ENCODE results near the gene UNC45A. TPM values are rescaled to one million over a fixed set of nuclear protein-coding genes. Genes with fewer than 3 reads are reported as not detected.
"Not testable (repeated sequence)": the region's sequence is repeated elsewhere in the genome, so short reads cannot be mapped to it uniquely, and the experiment has no call there.

Gene UNC45A
- total RNA-seq, 1 experiment from 2014 or later, result 101 TPM

DNA sequence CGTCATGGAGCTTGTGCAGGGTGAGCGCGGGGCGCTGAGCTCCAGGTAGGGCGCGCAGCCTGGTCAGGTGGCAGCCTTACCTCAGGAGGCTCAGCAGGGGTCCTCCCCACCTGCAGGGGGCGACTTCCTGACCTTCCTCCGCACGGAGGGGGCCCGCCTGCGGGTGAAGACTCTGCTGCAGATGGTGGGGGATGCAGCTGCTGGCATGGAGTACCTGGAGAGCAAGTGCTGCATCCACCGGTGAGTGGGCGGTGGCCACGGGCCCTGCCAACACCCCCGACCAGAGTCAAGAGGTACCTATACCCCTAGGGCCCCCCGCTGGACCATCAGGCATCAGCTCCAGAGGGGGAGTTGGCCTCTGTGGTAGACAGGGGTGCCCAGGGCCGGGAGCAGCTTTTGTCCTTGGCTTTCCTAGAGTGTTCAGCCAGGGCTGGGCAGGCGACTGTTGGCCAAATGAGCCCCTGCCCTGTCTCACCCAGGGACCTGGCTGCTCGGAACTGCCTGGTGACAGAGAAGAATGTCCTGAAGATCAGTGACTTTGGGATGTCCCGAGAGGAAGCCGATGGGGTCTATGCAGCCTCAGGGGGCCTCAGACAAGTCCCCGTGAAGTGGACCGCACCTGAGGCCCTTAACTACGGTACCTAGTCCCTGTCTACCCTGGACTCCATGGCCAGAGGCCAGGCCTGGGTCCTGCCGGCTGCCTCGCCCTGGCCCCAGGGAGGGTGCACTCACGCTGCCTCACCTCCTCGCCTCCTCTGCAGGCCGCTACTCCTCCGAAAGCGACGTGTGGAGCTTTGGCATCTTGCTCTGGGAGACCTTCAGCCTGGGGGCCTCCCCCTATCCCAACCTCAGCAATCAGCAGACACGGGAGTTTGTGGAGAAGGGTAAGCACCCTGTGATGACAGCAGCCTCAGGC is 41.7 kb upstream of the UNC45A start:
- ATAC-seq, result no peak
- CTCF ChIA-PET, result interaction anchor here (1.0 to 5.5 kb wide), 4 partner anchors 9 to 251 kb away, joined by 3 to 63 read pairs (median 5); partner anchors contain the start of genes HDDC3 and UNC45A
- DNase-seq (ENCODE audit: low spot score), result no peak

DNA sequence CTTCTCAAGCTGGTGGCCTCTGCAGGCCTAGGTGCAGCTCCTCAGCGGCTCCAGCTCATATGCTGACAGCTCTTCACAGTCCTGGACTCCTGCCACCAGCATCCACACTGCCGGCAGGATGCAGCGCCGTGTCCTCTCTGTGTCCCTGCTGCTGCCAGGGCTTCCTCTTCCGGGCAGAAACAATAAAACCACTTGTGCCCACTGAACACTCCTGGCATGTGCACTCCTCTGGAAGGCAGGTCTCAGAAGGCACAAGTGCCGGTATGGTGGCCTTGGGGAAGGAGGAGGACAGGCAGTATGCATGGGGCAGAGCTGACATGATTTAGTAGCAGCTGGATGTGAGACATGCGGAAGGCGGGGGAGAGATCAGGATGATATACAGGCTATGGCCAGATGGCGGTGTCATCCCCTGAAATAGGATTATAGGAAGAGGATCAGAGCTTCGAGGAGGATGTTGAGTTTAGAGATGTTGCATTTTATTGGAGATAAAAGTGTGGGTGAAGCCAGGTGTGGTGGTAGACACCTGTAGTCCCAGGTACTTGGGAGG is 39.4 kb upstream of the UNC45A start:
- Mint-ChIP-seq H3K9me3 (no peaks in the 10 kb centered on the region), H3K4me1 (no peaks in the 10 kb centered on the region), H3K4me3 (no peak overlapping the region), H3K27ac (no peak overlapping the region), H3K27me3 (ENCODE audit: low read depth) (0 out of 2 replicates have a peak, but pooled peaks cover 3% of the 10 kb centered on the region), H3K36me3 (no peaks in the 10 kb centered on the region)
- ChIA-PET CTCF (interaction anchor here (0.6 to 5.5 kb wide), 13 partner anchors 8 to 253 kb away, joined by 3 to 63 read pairs (median 4); partner anchors contain the start of genes HDDC3, MAN2A2, RCCD1 and UNC45A), POLR2A (interaction anchor here (1.1 kb wide), 1 partner anchor 36 kb away, joined by 3 read pairs; no protein-coding TSS in a partner anchor)
- ATAC-seq (peak; percentile 69), DNase-seq (ENCODE audit: low spot score) (no peak)
- no peak for TF ChIP-seq ATF1 (CRISPR knock-in tag; IDR thresholded peaks at IDR 0.05)
- no peak for TF ChIP-seq ATF3 (CRISPR knock-in tag; conservative IDR thresholded peaks at IDR 0.05)
- TF ChIP-seq, protein P1, sequence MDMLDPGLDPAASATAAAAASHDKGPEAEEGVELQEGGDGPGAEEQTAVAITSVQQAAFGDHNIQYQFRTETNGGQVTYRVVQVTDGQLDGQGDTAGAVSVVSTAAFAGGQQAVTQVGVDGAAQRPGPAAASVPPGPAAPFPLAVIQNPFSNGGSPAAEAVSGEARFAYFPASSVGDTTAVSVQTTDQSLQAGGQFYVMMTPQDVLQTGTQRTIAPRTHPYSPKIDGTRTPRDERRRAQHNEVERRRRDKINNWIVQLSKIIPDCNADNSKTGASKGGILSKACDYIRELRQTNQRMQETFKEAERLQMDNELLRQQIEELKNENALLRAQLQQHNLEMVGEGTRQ (CRISPR knock-in tag; IDR thresholded peaks at IDR 0.05), result no peak
- TF ChIP-seq USF1 (CRISPR knock-in tag; IDR thresholded peaks at IDR 0.05), result no peak
- TF ChIP-seq, protein P2, sequence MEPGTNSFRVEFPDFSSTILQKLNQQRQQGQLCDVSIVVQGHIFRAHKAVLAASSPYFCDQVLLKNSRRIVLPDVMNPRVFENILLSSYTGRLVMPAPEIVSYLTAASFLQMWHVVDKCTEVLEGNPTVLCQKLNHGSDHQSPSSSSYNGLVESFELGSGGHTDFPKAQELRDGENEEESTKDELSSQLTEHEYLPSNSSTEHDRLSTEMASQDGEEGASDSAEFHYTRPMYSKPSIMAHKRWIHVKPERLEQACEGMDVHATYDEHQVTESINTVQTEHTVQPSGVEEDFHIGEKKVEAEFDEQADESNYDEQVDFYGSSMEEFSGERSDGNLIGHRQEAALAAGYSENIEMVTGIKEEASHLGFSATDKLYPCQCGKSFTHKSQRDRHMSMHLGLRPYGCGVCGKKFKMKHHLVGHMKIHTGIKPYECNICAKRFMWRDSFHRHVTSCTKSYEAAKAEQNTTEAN (CRISPR knock-in tag; IDR thresholded peaks at IDR 0.05), result no peak
- TF ChIP-seq, protein P3, sequence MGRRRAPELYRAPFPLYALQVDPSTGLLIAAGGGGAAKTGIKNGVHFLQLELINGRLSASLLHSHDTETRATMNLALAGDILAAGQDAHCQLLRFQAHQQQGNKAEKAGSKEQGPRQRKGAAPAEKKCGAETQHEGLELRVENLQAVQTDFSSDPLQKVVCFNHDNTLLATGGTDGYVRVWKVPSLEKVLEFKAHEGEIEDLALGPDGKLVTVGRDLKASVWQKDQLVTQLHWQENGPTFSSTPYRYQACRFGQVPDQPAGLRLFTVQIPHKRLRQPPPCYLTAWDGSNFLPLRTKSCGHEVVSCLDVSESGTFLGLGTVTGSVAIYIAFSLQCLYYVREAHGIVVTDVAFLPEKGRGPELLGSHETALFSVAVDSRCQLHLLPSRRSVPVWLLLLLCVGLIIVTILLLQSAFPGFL (CRISPR knock-in tag; IDR thresholded peaks at IDR 0.05; ENCODE audit: borderline replicate concordance), result no peak
- no peak for TF ChIP-seq ATF6 (CRISPR knock-in tag; IDR thresholded peaks at IDR 0.05)
- no peak for TF ChIP-seq CREM (CRISPR knock-in tag; IDR thresholded peaks at IDR 0.05)

More for the DNA sequence above, 41.7 kb upstream of the UNC45A start:
- TF ChIP-seq ZNF423 (CRISPR knock-in tag; IDR thresholded peaks at IDR 0.05) (peak; percentile 63), MAX (CRISPR knock-in tag; IDR thresholded peaks at IDR 0.05) (no peak)
- Mint-ChIP-seq H3K9me3 (no peaks in the 10 kb centered on the region), H3K4me1 (no peaks in the 10 kb centered on the region), H3K36me3 (no peaks in the 10 kb centered on the region), H3K27ac (no peak overlapping the region), H3K27me3 (ENCODE audit: low read depth) (no peaks in the 10 kb centered on the region), H3K4me3 (no peak overlapping the region)
- POLR2A ChIA-PET, result no interaction called here

DNA sequence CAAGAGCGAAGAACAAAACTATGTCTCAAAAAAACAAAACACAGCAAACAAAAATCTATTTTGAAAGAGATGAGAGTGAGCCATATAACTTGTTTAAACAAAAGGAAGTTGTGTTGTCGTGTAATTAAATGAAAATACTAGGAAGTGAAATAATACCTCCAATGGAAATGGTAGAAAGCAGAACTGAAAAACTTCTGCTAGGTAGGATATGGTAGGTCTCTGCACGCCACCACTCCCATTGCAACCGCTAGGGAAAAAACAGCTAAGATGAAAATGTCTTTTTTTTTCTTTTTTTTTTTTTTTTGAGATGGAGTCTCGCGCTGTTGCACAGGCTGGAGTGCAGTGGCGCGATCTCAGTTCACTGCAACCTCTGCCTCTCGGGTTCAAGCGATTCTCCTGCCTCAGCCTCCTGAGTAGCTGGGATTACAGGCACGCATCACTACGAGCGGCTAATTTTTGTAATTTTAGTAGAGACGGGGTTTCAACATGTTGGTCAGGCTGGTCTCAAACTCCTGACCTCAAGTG is 37.9 kb upstream of the UNC45A start:
- POLR2A ChIA-PET; ATAC-seq; H3K9me3 Mint-ChIP-seq; H3K4me3 Mint-ChIP-seq; H3K36me3 Mint-ChIP-seq; DNase-seq (ENCODE audit: low spot score); H3K27ac Mint-ChIP-seq: not testable (repeated sequence)
- CTCF ChIA-PET, result interaction anchor here (1.5 to 5.5 kb wide), 2 partner anchors 36 to 249 kb away, joined by 4 to 63 read pairs; partner anchors contain the start of genes HDDC3 and UNC45A
- Mint-ChIP-seq H3K4me1 (peaks cover 11% of the 10 kb centered on the region), H3K27me3 (ENCODE audit: low read depth) (peaks cover 11% of the 10 kb centered on the region)

Data from WTC11 (cell line).